SK-N-SH (cell line): ENCODE measurements around the gene PAXX. TPM values are rescaled to one million over a fixed set of nuclear protein-coding genes. Genes with fewer than 3 reads are reported as not detected.

Source experiments
- CTCF ChIA-PET: fragments of 300-600, 350-600 bp; formaldehyde crosslinking; extraction: SDS; loops from one replicate; lab custom pipeline; 2021; lab: Yijun Ruan, JAX
- POLR2A ChIA-PET: fragments of 350-600 bp; sonication (Branson Sonifier 250); formaldehyde crosslinking; extraction: SDS; loops from one replicate; lab custom pipeline; 2020; ENCODE audit warnings: antibody characterized with exemption, inconsistent platforms; lab: Yijun Ruan, JAX
- DNase-seq: peaks from one replicate; pipeline ENCODE4 v3.0.0; 2012
- H2AFZ ChIP-seq: fragments of 200-600 bp; sonication (generic); 2 replicates; pipeline ENCODE4 v1.8.1; 2016; ENCODE audit warnings: antibody characterized with exemption, mild to moderate bottlenecking, low read depth
- H3F3A ChIP-seq: fragments of 200-600 bp; sonication (generic); replicated peaks from 2 replicates; pipeline ENCODE3; 2016; ENCODE audit warnings: antibody characterized with exemption, mild to moderate bottlenecking; ENCODE audit not compliant: insufficient read depth
- H3K27ac ChIP-seq, 2 experiments: fragments of 200-500 bp in 1 of 2; fragments of 200-600 bp in 1 of 2; sonication (Bioruptor generic) in 1 of 2; sonication (generic), shearing (Covaris generic) in 1 of 2; 2 replicates each; pipeline versions ENCODE4 v1.5.1 to v1.6.1; 2014 to 2016; ENCODE audit warnings: low read depth in 2 of 2, inconsistent platforms in 1 of 2, low read length in 1 of 2, mild to moderate bottlenecking in 1 of 2, mixed read lengths in 1 of 2
- H3K27me3 ChIP-seq: fragments of 200-600 bp; sonication (generic), shearing (Covaris generic); 2 replicates; pipeline ENCODE4 v1.6.1; 2016; ENCODE audit warnings: mixed run types; ENCODE audit not compliant: insufficient read depth
- H3K36me3 ChIP-seq, 2 experiments: fragments of 200-500 bp in 1 of 2; fragments of 200-600 bp in 1 of 2; sonication (Bioruptor generic) in 1 of 2; sonication (generic) in 1 of 2; replicated peaks in 1 of 2; 2 replicates each; pipeline versions ENCODE3 to v1.5.1; 2014 to 2016; ENCODE audit warnings: low read length in 1 of 2, mild to moderate bottlenecking in 1 of 2; ENCODE audit not compliant: insufficient read depth in 2 of 2, control insufficient read depth in 1 of 2
- H3K4me1 ChIP-seq, 2 experiments: fragments of 200-500 bp in 1 of 2; fragments of 200-600 bp in 1 of 2; sonication (Bioruptor generic) in 1 of 2; sonication (generic), shearing (Covaris generic) in 1 of 2; 2 replicates each; pipeline versions ENCODE4 v1.5.1 to v1.6.1; 2014 to 2016; ENCODE audit warnings: low read depth in 1 of 2, low read length in 1 of 2, mixed run types in 1 of 2; ENCODE audit not compliant: insufficient read depth in 2 of 2, control insufficient read depth in 1 of 2
- H3K4me2 ChIP-seq: fragments of 200-600 bp; sonication (generic), shearing (Covaris generic); 2 replicates; pipeline ENCODE4 v1.6.1; 2017; ENCODE audit warnings: mixed run types
- H3K4me3 ChIP-seq, 2 experiments: fragments of 200-500 bp in 1 of 2; fragments of 200-600 bp in 1 of 2; sonication (Bioruptor generic) in 1 of 2; sonication (generic), shearing (Covaris generic) in 1 of 2; 2 replicates each; pipeline versions ENCODE4 v1.5.1 to v1.8.1; 2014 to 2016; ENCODE audit warnings: low read depth in 2 of 2, inconsistent platforms in 1 of 2, low read length in 1 of 2, mild to moderate bottlenecking in 1 of 2, mixed read lengths in 1 of 2, moderate library complexity in 1 of 2
- H3K79me2 ChIP-seq: fragments of 200-600 bp; sonication (generic); 2 replicates; pipeline ENCODE4 v1.8.1; 2017; ENCODE audit warnings: mild to moderate bottlenecking; ENCODE audit not compliant: insufficient read depth
- H3K9ac ChIP-seq: fragments of 200-600 bp; sonication (generic); 2 replicates; pipeline ENCODE4 v1.6.1; 2017; ENCODE audit warnings: mixed run types
- H3K9me2 ChIP-seq: fragments of 200-600 bp; sonication (generic); 2 replicates; pipeline ENCODE4 v1.6.1; 2017; ENCODE audit warnings: mixed run types
- H3K9me3 ChIP-seq: fragments of 200-600 bp; sonication (generic); 2 replicates; pipeline ENCODE4 v1.6.1; 2017; ENCODE audit warnings: mixed run types, mild to moderate bottlenecking, moderate library complexity
- H4K20me1 ChIP-seq: fragments of 200-600 bp; sonication (generic); 2 replicates; pipeline ENCODE4 v1.6.1; 2017; ENCODE audit warnings: mild to moderate bottlenecking, mixed run types; ENCODE audit not compliant: insufficient read depth
- FOSL2 ChIP-seq: IDR thresholded peaks from 2 replicates; pipeline ENCODE4 v1.4.0; 2012; ENCODE audit warnings: low read depth, mild to moderate bottlenecking, moderate library complexity, borderline replicate concordance
- FOXM1 ChIP-seq: IDR thresholded peaks from 2 replicates; pipeline ENCODE4 v1.4.0; 2012; ENCODE audit warnings: low read depth, mild to moderate bottlenecking
- GABPA ChIP-seq: IDR thresholded peaks from 2 replicates; pipeline ENCODE4 v1.4.0; 2012; ENCODE audit warnings: low read depth, mild to moderate bottlenecking
- GATA2 ChIP-seq: sonication (generic); formaldehyde crosslinking; IDR thresholded peaks from 2 replicates; pipeline ENCODE4 v1.5.0; 2020; ENCODE audit warnings: mild to moderate bottlenecking, missing genetic modification reagents
- MXI1 ChIP-seq: IDR thresholded peaks from 2 replicates; pipeline ENCODE4 v1.6.1; 2012; ENCODE audit warnings: mild to moderate bottlenecking, low read depth, low read length, improper control_type of control experiment
- NRF1 ChIP-seq: IDR thresholded peaks from 2 replicates; pipeline ENCODE4 v1.6.1; 2012; ENCODE audit warnings: low read depth, mild to moderate bottlenecking, low read length
- RAD21 ChIP-seq: IDR thresholded peaks from 2 replicates; pipeline ENCODE4 v1.6.1; 2012; ENCODE audit warnings: mild to moderate bottlenecking, low read length
- RCOR1 ChIP-seq: fragments of 150-350 bp; IDR thresholded peaks from 2 replicates; pipeline ENCODE4 v1.6.1; 2017; ENCODE audit warnings: antibody characterized with exemption, low read length
- RFX5 ChIP-seq: IDR thresholded peaks from 2 replicates; pipeline ENCODE4 v1.6.1; 2012; ENCODE audit warnings: mild to moderate bottlenecking, improper control_type of control experiment, low read length
- RXRA ChIP-seq: IDR thresholded peaks from 2 replicates; pipeline ENCODE4 v1.4.0; 2012; ENCODE audit warnings: low read depth, mild to moderate bottlenecking, borderline replicate concordance
- SIN3A ChIP-seq: IDR thresholded peaks from 2 replicates; pipeline ENCODE4 v1.6.1; 2012; ENCODE audit warnings: low read depth, mild to moderate bottlenecking, low read length, moderate library complexity, borderline replicate concordance
- SMC3 ChIP-seq: IDR thresholded peaks from 2 replicates; pipeline ENCODE4 v1.6.1; 2012; ENCODE audit warnings: low read depth, low read length, improper control_type of control experiment
- TCF12 ChIP-seq: IDR thresholded peaks from 2 replicates; pipeline ENCODE4 v1.4.0; 2012
- TEAD4 ChIP-seq: IDR thresholded peaks from 2 replicates; pipeline ENCODE4 v1.4.0; 2012; ENCODE audit warnings: mild to moderate bottlenecking, borderline replicate concordance; ENCODE audit not compliant: insufficient read depth
- YY1 ChIP-seq: IDR thresholded peaks from 2 replicates; pipeline ENCODE4 v1.4.0; 2012; ENCODE audit warnings: low read depth, mild to moderate bottlenecking
- WGBS: methylation state at CpG from one replicate; pipeline ENCODE4 v1.1.6; 2017; ENCODE audit warnings: low lambda C conversion rate; 5-methylcytosine and 5-hydroxymethylcytosine counted together
- polyA plus RNA-seq, 3 experiments: library from polyadenylated mRNA; depleted of rRNA; stranded (reverse); fragments of >200 nt; gene quantifications; 2 replicates each; pipeline ENCODE4 v1.2.3, GENCODE V29; 2012
- TF ChIP-seq, protein P1 (sequence below): IDR thresholded peaks from 2 replicates; pipeline ENCODE4 v1.6.1; 2012; ENCODE audit warnings: mild to moderate bottlenecking, low read depth, low read length, moderate library complexity
- TF ChIP-seq, protein P2 (sequence below): IDR thresholded peaks from 2 replicates; pipeline ENCODE4 v1.4.0; 2012; ENCODE audit warnings: low read depth
- TF ChIP-seq, protein P3 (sequence below): IDR thresholded peaks from 2 replicates; pipeline ENCODE4; 2012
- TF ChIP-seq, protein P4 (sequence below): IDR thresholded peaks from 2 replicates; pipeline ENCODE4 v1.4.0; 2012; ENCODE audit warnings: low read depth, borderline replicate concordance
- TF ChIP-seq, protein P5 (sequence below): fragments of 150-350 bp; IDR thresholded peaks from 2 replicates; pipeline ENCODE4 v1.6.1; 2016; ENCODE audit warnings: mild to moderate bottlenecking, low read depth, low read length
- TF ChIP-seq, protein P6 (sequence below): fragments of 150-350 bp; IDR thresholded peaks from 2 replicates; pipeline ENCODE4 v1.6.1; 2017; ENCODE audit warnings: antibody characterized with exemption, low read length, low read depth, borderline replicate concordance

PAXX gene
- polyA plus RNA-seq, 1 of the 3 experiments (the other 2 are of a cell fraction), result 52.9 TPM

DNA sequence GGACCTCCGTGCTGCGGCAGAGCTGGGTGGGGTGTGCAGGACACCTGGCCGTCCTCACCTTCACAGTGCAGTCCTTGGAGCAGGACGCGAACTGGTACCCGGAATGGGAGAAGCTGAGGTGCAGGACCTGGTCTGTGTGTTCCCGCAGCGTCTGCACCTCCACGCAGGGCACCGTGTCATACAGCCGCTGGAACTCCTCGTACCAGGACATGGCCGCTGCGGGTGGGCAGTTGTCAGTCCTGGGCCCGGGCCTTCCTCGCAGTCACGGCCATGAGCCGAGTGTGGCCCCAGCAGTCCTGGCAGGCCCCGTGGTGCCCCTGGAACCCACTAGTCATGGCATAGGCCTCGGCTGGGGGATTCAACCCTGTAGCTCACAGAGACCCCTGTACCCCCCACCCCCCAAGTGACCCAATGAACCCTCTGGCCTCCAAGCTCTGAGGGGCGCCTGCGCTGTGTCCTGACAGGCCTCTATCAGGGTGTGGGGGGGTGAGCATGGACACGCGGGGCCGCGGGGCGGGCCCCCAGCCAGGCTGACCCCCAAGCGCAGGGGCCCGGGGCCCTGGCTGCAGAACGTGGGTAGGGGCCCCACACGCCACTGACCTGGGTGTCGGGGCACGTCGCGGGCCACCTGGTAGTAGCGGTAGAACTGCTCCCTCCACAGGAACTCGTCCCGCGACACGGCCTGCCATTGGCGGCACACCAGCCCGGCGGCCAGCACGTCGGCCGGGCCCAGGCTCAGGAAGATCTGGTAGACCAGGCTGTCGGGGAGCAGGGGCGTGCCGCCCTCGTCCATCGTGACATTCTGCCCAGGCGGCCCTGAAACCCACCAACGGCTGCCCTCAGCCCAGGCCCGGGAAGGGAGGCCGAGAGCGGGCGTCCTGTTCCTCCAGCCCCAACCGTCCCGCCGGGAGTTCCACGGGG lies 48.7 kb upstream of the PAXX start (continued):
- TF ChIP-seq RXRA, result no peak
- TF ChIP-seq, protein P1, sequence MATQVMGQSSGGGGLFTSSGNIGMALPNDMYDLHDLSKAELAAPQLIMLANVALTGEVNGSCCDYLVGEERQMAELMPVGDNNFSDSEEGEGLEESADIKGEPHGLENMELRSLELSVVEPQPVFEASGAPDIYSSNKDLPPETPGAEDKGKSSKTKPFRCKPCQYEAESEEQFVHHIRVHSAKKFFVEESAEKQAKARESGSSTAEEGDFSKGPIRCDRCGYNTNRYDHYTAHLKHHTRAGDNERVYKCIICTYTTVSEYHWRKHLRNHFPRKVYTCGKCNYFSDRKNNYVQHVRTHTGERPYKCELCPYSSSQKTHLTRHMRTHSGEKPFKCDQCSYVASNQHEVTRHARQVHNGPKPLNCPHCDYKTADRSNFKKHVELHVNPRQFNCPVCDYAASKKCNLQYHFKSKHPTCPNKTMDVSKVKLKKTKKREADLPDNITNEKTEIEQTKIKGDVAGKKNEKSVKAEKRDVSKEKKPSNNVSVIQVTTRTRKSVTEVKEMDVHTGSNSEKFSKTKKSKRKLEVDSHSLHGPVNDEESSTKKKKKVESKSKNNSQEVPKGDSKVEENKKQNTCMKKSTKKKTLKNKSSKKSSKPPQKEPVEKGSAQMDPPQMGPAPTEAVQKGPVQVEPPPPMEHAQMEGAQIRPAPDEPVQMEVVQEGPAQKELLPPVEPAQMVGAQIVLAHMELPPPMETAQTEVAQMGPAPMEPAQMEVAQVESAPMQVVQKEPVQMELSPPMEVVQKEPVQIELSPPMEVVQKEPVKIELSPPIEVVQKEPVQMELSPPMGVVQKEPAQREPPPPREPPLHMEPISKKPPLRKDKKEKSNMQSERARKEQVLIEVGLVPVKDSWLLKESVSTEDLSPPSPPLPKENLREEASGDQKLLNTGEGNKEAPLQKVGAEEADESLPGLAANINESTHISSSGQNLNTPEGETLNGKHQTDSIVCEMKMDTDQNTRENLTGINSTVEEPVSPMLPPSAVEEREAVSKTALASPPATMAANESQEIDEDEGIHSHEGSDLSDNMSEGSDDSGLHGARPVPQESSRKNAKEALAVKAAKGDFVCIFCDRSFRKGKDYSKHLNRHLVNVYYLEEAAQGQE, result no peak
- TF ChIP-seq YY1, result no peak; the same call in 1 of the 2 replicates
- no peak for TF ChIP-seq RFX5

DNA sequence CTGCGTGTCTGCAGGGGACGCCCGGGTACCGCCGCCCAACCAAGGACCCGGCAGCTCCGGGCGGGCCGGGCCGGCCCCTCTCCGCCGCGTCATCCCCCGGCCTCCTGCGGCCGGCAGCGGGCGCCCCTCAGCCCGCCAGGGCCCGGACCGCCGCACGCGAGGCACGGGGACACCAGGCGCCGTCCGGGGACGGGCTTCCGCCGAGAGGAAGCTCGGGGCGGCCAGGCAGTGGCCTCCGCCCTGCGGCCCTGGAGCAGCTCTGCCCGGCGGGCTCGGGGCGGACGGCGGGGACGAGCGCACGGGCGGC lies 48.1 kb upstream of the PAXX start:
- peak overlapping the region; percentile 96 for H3K4me2 ChIP-seq
- H3K9me2 ChIP-seq, result no peaks in the 10 kb centered on the region
- CTCF ChIA-PET, result interaction anchor here (0.6 to 13.2 kb wide), 21 partner anchors 11 to 505 kb away, joined by 3 to 350 read pairs (median 4); partner anchors contain the start of genes ABCA2, AJM1, CLIC3 and FUT7
- H3K4me3 ChIP-seq, result peak overlapping the region; percentile 77 to 94
- peak overlapping the region; percentile 80 for H3K9ac ChIP-seq
- no peak overlapping the region for H2AFZ ChIP-seq
- no peak for TF ChIP-seq RCOR1
- no peak for TF ChIP-seq YY1
- no peak for TF ChIP-seq FOXM1
- TF ChIP-seq, protein P2, sequence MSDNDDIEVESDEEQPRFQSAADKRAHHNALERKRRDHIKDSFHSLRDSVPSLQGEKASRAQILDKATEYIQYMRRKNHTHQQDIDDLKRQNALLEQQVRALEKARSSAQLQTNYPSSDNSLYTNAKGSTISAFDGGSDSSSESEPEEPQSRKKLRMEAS, result no peak
- no peak for TF ChIP-seq TCF12
- TF ChIP-seq SMC3, result no peak
- no peak for TF ChIP-seq TEAD4
- TF ChIP-seq, protein P3, sequence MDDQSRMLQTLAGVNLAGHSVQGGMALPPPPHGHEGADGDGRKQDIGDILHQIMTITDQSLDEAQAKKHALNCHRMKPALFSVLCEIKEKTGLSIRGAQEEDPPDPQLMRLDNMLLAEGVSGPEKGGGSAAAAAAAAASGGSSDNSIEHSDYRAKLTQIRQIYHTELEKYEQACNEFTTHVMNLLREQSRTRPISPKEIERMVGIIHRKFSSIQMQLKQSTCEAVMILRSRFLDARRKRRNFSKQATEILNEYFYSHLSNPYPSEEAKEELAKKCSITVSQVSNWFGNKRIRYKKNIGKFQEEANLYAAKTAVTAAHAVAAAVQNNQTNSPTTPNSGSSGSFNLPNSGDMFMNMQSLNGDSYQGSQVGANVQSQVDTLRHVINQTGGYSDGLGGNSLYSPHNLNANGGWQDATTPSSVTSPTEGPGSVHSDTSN, result no peak
- TF ChIP-seq SIN3A, result no peak
- no peak for TF ChIP-seq RFX5
- TF ChIP-seq FOSL2, result no peak
- TF ChIP-seq GABPA, result no peak
- TF ChIP-seq, protein P4, sequence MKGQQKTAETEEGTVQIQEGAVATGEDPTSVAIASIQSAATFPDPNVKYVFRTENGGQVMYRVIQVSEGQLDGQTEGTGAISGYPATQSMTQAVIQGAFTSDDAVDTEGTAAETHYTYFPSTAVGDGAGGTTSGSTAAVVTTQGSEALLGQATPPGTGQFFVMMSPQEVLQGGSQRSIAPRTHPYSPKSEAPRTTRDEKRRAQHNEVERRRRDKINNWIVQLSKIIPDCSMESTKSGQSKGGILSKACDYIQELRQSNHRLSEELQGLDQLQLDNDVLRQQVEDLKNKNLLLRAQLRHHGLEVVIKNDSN, result no peak
- TF ChIP-seq NRF1, result no peak
- no peak for TF ChIP-seq GATA2 (CRISPR knock-in tag)
- TF ChIP-seq RAD21, result no peak
- TF ChIP-seq, protein P5, sequence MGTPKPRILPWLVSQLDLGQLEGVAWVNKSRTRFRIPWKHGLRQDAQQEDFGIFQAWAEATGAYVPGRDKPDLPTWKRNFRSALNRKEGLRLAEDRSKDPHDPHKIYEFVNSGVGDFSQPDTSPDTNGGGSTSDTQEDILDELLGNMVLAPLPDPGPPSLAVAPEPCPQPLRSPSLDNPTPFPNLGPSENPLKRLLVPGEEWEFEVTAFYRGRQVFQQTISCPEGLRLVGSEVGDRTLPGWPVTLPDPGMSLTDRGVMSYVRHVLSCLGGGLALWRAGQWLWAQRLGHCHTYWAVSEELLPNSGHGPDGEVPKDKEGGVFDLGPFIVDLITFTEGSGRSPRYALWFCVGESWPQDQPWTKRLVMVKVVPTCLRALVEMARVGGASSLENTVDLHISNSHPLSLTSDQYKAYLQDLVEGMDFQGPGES, result no peak
- TF ChIP-seq, protein P6, sequence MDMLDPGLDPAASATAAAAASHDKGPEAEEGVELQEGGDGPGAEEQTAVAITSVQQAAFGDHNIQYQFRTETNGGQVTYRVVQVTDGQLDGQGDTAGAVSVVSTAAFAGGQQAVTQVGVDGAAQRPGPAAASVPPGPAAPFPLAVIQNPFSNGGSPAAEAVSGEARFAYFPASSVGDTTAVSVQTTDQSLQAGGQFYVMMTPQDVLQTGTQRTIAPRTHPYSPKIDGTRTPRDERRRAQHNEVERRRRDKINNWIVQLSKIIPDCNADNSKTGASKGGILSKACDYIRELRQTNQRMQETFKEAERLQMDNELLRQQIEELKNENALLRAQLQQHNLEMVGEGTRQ, result no peak
- TF ChIP-seq MXI1, result no peak
- peaks cover 28% of the 10 kb centered on the region for H3K79me2 ChIP-seq
- no peaks in the 10 kb centered on the region for H3K27me3 ChIP-seq
- H3K9me3 ChIP-seq, result no peaks in the 10 kb centered on the region
- POLR2A ChIA-PET, result interaction anchor here (1.2 kb wide), 2 partner anchors 48 to 52 kb away, joined by 3 to 4 read pairs; partner anchors contain the start of genes CLIC3 and PAXX
- peaks cover 13% of the 10 kb centered on the region for H4K20me1 ChIP-seq
- 0% methylated on average over 6 of the region's 45 CpGs for WGBS
- peaks cover 0 to 18% of the 10 kb centered on the region in 2 experiments; a peak in 1 of 4 replicates for H3K4me1 ChIP-seq
- DNase-seq, result peak; percentile 90
- peak overlapping the region; percentile 22 to 86; a peak in 3 of 4 replicates for H3K27ac ChIP-seq
- peaks cover 2% of the 10 kb centered on the region for H3F3A ChIP-seq
- H3K36me3 ChIP-seq, result peaks cover 6 to 38% of the 10 kb centered on the region in 2 experiments
